H9 (cell line): ENCODE data around the gene AGBL4. TPM values are rescaled to one million over a fixed set of nuclear protein-coding genes. Genes with fewer than 3 reads are reported as not detected.

Experiments used
- DNase-seq: peaks from one replicate; pipeline ENCODE4 v3.0.0-alpha.2; 2017
- H2AFZ ChIP-seq: one replicate; pipeline ENCODE4 v1.6.1; 2013; ENCODE audit warnings: mild to moderate bottlenecking, low read length, control low read depth, moderate library complexity
- H2AK5ac ChIP-seq: 2 replicates; pipeline ENCODE4 v1.6.1; 2013; ENCODE audit warnings: low read length, control low read depth, mixed read lengths; ENCODE audit not compliant: insufficient read length
- H2BK120ac ChIP-seq: one replicate; pipeline ENCODE4 v1.6.1; 2013; ENCODE audit warnings: low read depth, mild to moderate bottlenecking, low read length, control low read depth, inconsistent platforms; ENCODE audit not compliant: poor library complexity, severe bottlenecking
- H2BK12ac ChIP-seq: 2 replicates; pipeline ENCODE4 v1.6.1; 2013; ENCODE audit warnings: low read length, control low read depth, mixed read lengths, low read depth; ENCODE audit not compliant: insufficient read length
- H2BK15ac ChIP-seq: 2 replicates; pipeline ENCODE4 v1.6.1; 2013; ENCODE audit warnings: low read depth, low read length, control low read depth
- H2BK20ac ChIP-seq: one replicate; pipeline ENCODE4 v1.6.1; 2013; ENCODE audit warnings: low read depth, mild to moderate bottlenecking, low read length, control low read depth, inconsistent platforms; ENCODE audit not compliant: poor library complexity, severe bottlenecking
- H2BK5ac ChIP-seq: 2 replicates; pipeline ENCODE4 v1.6.1; 2013; ENCODE audit warnings: low read length, control low read depth, mixed read lengths; ENCODE audit not compliant: insufficient read length
- H3K14ac ChIP-seq: 2 replicates; pipeline ENCODE4 v1.6.1; 2013; ENCODE audit warnings: low read length, control low read depth; ENCODE audit not compliant: insufficient read depth
- H3K18ac ChIP-seq: 2 replicates; pipeline ENCODE4 v1.6.1; 2013; ENCODE audit warnings: low read depth, mild to moderate bottlenecking, mixed read lengths, low read length, control low read depth; ENCODE audit not compliant: insufficient read length
- H3K23ac ChIP-seq: 2 replicates; pipeline ENCODE4 v1.6.1; 2013; ENCODE audit warnings: low read length, control low read depth, mixed read lengths, low read depth; ENCODE audit not compliant: insufficient read length
- H3K23me2 ChIP-seq: 2 replicates; pipeline ENCODE4 v1.6.1; 2013; ENCODE audit warnings: low read depth, mild to moderate bottlenecking, mixed read lengths, low read length, control low read depth; ENCODE audit not compliant: insufficient read length, poor library complexity, severe bottlenecking
- H3K27ac ChIP-seq: 2 replicates; pipeline ENCODE4 v1.5.1; 2013; ENCODE audit warnings: low read length, control low read depth, mixed read lengths, low read depth; ENCODE audit not compliant: insufficient read length
- H3K27me3 ChIP-seq: 2 replicates; pipeline ENCODE4 v1.6.1; 2013; ENCODE audit warnings: low read length, control low read depth, inconsistent platforms; ENCODE audit not compliant: insufficient read depth
- H3K4ac ChIP-seq: 2 replicates; pipeline ENCODE4 v1.6.1; 2013; ENCODE audit warnings: low read depth, mild to moderate bottlenecking, control low read depth, inconsistent platforms, low read length, moderate library complexity
- H3K4me1 ChIP-seq: 2 replicates; pipeline ENCODE4 v1.6.1; 2013; ENCODE audit warnings: low read length, control low read depth, inconsistent platforms; ENCODE audit not compliant: insufficient read depth
- H3K4me2 ChIP-seq: 2 replicates; pipeline ENCODE4 v1.6.1; 2013; ENCODE audit warnings: low read length, control low read depth, mixed read lengths; ENCODE audit not compliant: insufficient read length, insufficient read depth
- H3K56ac ChIP-seq: 2 replicates; pipeline ENCODE4 v1.6.1; 2013; ENCODE audit warnings: low read depth, mild to moderate bottlenecking, mixed read lengths, low read length, control low read depth; ENCODE audit not compliant: insufficient read length
- H3K79me1 ChIP-seq: 2 replicates; pipeline ENCODE4 v1.6.1; 2013; ENCODE audit warnings: low read depth, mild to moderate bottlenecking, moderate library complexity, low read length, control low read depth, inconsistent platforms; ENCODE audit not compliant: insufficient read depth, poor library complexity, severe bottlenecking
- H3K79me2 ChIP-seq: 2 replicates; pipeline ENCODE4 v1.6.1; 2013; ENCODE audit warnings: low read length, control low read depth, inconsistent platforms; ENCODE audit not compliant: insufficient read depth
- H3K9ac ChIP-seq: 2 replicates; pipeline ENCODE4 v1.6.1; 2013; ENCODE audit warnings: low read length, control low read depth, mixed read lengths; ENCODE audit not compliant: insufficient read length; ENCODE audit errors: extremely low read depth
- H3K9me3 ChIP-seq: one replicate; pipeline ENCODE4 v1.6.1; 2013; ENCODE audit warnings: low read depth, low read length, inconsistent platforms; ENCODE audit not compliant: control insufficient read depth
- H3T11ph ChIP-seq: one replicate; pipeline ENCODE4 v1.6.1; 2013; ENCODE audit warnings: mild to moderate bottlenecking, low read length, control low read depth, inconsistent platforms
- H4K20me1 ChIP-seq: one replicate; pipeline ENCODE4 v1.6.1; 2013; ENCODE audit not compliant: control insufficient read depth, insufficient read length, insufficient read depth
- H4K5ac ChIP-seq: 2 replicates; pipeline ENCODE4 v1.6.1; 2013; ENCODE audit warnings: low read depth, mild to moderate bottlenecking, mixed read lengths, low read length, control low read depth; ENCODE audit not compliant: insufficient read length
- H4K8ac ChIP-seq: replicated peaks from 2 replicates; pipeline ENCODE4 v1.6.1; 2013; ENCODE audit warnings: low read length, control low read depth, mixed read lengths, low read depth; ENCODE audit not compliant: insufficient read length
- H4K91ac ChIP-seq: 2 replicates; pipeline ENCODE4 v1.6.1; 2013; ENCODE audit warnings: low read depth, mild to moderate bottlenecking, moderate library complexity, mixed read lengths, low read length, control low read depth; ENCODE audit not compliant: insufficient read length
- H3K27ac Mint-ChIP-seq, 3 experiments: 2 replicates in 2 of 3; 3 replicates in 1 of 3; pipeline ENCODE4 v1.8.0; 2020 to 2021; ENCODE audit warnings: mixed read lengths in 3 of 3, mild to moderate bottlenecking in 1 of 3, moderate library complexity in 1 of 3
- H3K27me3 Mint-ChIP-seq: 2 replicates; pipeline ENCODE4 v1.8.0; 2021; ENCODE audit warnings: low read depth, mild to moderate bottlenecking, moderate library complexity, mixed read lengths
- H3K36me3 Mint-ChIP-seq, 3 experiments: 2 replicates in 2 of 3; 3 replicates in 1 of 3; pipeline ENCODE4 v1.8.0; 2020 to 2021; ENCODE audit warnings: low read depth in 3 of 3, mixed read lengths in 3 of 3; ENCODE audit not compliant: insufficient read depth in 1 of 3
- H3K4me1 Mint-ChIP-seq, 2 experiments: 2 replicates each; pipeline ENCODE4 v1.8.0; 2020; ENCODE audit warnings: mixed read lengths in 2 of 2
- H3K4me3 Mint-ChIP-seq, 2 experiments: 2 replicates in 1 of 2; 3 replicates in 1 of 2; pipeline ENCODE4 v1.8.0; 2020 to 2021; ENCODE audit warnings: mild to moderate bottlenecking in 2 of 2, mixed read lengths in 2 of 2, moderate library complexity in 1 of 2
- H3K9me3 Mint-ChIP-seq, 2 experiments: 2 replicates in 1 of 2; 3 replicates in 1 of 2; pipeline ENCODE4 v1.8.0; 2020; ENCODE audit warnings: mild to moderate bottlenecking in 2 of 2, mixed read lengths in 2 of 2, moderate library complexity in 1 of 2
- CTCF ChIP-seq: fragments of 200-600 bp; sonication (generic); conservative IDR thresholded peaks from 3 replicates; pipeline ENCODE4 v1.8.0; 2021; ENCODE audit warnings: antibody characterized with exemption, mild to moderate bottlenecking
- WGBS: extraction: QIAGEN DNeasy Blood & Tissue Kit; methylation state at CpG from one replicate; pipeline ENCODE4 v1.1.7; 2013; ENCODE audit warnings: missing lambda C conversion rate, low lambda C conversion rate, mixed read lengths; ENCODE audit not compliant: insufficient read length; ENCODE audit errors: extremely low coverage; 5-methylcytosine and 5-hydroxymethylcytosine counted together
- total RNA-seq: library from RNA; stranded (reverse); gene quantifications from 2 replicates; pipeline ENCODE4 v1.2.1, GENCODE V29; 2021

Gene AGBL4
- total RNA-seq, 1 experiment from 2014 or later: not detected

GRCh38 chr1:48552420-48552819 lies 1471.3 kb downstream of the AGBL4 start:
- Histone ChIP-seq H4K91ac (no peak overlapping the region), H3K27me3 (no peaks in the 10 kb centered on the region), H2BK15ac (no peak overlapping the region), H3K56ac (no peak overlapping the region), H2BK12ac (no peak overlapping the region), H4K5ac (no peak overlapping the region), H3K79me2 (no peaks in the 10 kb centered on the region), H3K4me1 (no peaks in the 10 kb centered on the region), H3K79me1 (no peaks in the 10 kb centered on the region), H3K9me3 (no peaks in the 10 kb centered on the region), H3T11ph (no peak overlapping the region), H3K9ac (no peak overlapping the region), H3K4ac (no peak overlapping the region), H3K23me2 (no peaks in the 10 kb centered on the region), H3K18ac (no peak overlapping the region), H2BK5ac (no peak overlapping the region), H3K23ac (no peak overlapping the region), H2AFZ (no peak overlapping the region), H2BK20ac (no peak overlapping the region), H3K14ac (no peak overlapping the region), H4K20me1 (no peaks in the 10 kb centered on the region), H2AK5ac (no peak overlapping the region), H4K8ac (no peak overlapping the region), H3K27ac (no peak overlapping the region), H2BK120ac (no peak overlapping the region), H3K4me2 (no peak overlapping the region)
- TF ChIP-seq CTCF: peak; percentile 58
- no peak overlapping the region for H3K4me3 Mint-ChIP-seq
- no peaks in the 10 kb centered on the region for H3K36me3 Mint-ChIP-seq
- no CpG with 5 or more reads among the region's 1 CpG for WGBS
- no peaks in the 10 kb centered on the region; the same call in 1 of the 2 replicates for H3K27me3 Mint-ChIP-seq
- peaks cover 11 to 12% of the 10 kb centered on the region in 2 experiments for H3K4me1 Mint-ChIP-seq
- peak; percentile 36 for DNase-seq
- no peaks in the 10 kb centered on the region for H3K9me3 Mint-ChIP-seq
- no peak overlapping the region for H3K27ac Mint-ChIP-seq
